ENCODE data around the gene ARID3A.
"Not testable (repeated sequence)": the region's sequence is repeated elsewhere in the genome, so short reads cannot be mapped to it uniquely, and the experiment has no call there.

ARID3A gene

DNA sequence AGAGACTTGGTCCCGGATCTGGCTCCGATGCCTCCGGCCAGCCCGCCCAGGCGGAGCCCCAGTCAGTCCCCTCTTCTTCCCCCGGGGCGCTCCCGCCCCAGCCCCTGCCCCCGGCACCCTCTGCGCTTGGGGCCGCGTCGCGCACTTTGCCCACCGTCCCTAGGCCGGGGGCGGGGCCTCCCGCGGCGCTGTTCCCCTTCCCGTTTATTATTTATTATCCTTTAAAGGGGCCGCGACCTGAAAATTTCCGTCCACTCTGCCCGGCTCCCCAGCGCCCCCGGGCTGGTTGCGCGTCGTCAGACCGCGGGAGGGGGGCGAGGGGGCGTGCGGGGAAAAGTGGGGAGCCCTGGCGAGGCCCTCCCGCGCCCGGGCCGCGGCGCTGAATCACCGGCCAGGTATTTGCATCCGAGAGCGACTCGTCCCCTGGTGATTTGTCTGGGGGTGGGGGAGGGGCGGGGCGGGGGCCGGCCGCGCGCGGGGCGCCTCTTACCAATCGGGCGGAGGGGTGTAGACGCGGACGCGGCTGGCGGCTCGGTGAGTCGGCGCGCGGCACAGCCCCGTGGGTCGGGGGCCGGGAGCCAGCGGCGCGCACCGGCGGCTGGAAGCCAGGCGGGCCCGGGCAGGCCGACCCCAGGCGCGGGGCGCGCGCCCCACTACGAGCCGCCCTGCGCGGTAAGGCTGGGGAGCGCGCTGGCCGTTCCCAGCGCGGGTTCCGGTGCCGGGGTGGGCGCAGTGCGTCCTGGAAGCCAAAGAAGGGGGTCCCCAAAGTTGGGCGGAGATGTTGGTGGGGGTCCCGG is at the start of gene ARID3A:
TSS of gene ARID3A (plus strand) at position 510 of the 797 bp plus-strand sequence. CDS start 3,494 bp downstream, outside the sequence.
- peak; percentile 87 for DNase-seq

DNA sequence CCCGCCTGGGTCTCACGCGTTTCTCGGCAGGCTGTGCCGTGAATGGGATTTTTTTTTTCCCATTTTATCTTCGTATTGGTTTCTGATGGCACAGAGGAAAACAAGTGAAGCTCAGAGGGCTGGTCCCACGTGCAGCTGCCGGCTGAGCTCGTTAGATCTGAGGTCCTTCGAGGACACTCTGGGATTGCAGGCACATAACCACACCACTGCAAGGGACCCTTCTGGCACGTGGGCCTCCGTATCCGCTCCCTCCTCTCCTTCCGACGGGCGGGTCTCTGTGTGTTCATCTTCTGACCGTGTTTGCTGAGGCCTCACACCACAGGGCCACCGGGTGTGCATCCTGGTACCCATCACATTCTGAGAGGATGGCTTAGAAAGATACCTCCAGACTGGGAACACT is 49.7 kb upstream of the ARID3A start:
- no peak for DNase-seq

- no peak for DNase-seq
These were observed 49.0 kb upstream of the ARID3A start for GRCh38 chr19:876780-877314.

GRCh38 chr19:877992-878660 is 47.7 kb upstream of the ARID3A start:
- DNase-seq: not testable (repeated sequence)

DNA sequence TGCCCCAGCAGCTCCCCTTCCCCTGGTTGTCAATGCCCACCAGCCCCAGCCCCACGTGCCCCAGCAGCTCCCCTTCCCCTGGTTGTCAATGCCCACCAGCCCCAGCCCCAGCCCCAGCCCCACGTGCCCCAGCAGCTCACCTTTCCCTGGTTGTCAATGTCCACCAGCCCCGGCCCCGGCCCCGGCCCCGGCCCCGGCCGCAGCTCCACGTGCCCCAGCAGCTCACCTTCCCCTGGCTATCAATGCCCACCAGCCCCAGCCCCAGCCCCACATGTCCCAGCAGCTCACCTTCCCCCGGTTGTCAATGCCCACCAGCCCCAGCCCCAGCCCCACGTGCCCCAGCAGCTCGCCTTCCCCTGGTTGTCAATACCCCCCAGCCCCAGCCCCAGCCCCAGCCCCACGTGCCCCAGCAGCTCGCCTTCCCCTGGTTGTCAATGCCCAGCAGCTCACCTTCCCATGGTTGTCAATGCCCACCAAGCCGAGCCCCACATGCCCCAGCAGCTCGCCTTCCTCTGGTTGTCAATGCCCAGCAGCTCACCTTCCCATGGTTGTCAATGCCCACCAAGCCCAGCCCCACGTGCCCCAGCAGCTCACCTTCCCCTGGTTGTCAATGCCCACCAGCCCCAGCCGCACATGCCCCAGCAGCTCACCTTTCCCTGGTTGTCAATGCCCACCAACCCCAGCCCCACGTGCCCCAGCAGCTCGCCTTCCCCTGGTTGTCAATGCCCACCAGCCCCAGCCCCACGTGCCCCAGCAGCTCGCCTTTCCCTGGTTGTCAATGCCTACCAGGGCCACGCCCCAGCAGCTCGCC is 46.9 kb upstream of the ARID3A start:
- DNase-seq: not testable (repeated sequence)

GRCh38 chr19:879711-880438 is 46.0 kb upstream of the ARID3A start:
- DNase-seq: no peak

- DNase-seq: no peak
These were observed 44.3 kb upstream of the ARID3A start for GRCh38 chr19:881385-882071.

DNA sequence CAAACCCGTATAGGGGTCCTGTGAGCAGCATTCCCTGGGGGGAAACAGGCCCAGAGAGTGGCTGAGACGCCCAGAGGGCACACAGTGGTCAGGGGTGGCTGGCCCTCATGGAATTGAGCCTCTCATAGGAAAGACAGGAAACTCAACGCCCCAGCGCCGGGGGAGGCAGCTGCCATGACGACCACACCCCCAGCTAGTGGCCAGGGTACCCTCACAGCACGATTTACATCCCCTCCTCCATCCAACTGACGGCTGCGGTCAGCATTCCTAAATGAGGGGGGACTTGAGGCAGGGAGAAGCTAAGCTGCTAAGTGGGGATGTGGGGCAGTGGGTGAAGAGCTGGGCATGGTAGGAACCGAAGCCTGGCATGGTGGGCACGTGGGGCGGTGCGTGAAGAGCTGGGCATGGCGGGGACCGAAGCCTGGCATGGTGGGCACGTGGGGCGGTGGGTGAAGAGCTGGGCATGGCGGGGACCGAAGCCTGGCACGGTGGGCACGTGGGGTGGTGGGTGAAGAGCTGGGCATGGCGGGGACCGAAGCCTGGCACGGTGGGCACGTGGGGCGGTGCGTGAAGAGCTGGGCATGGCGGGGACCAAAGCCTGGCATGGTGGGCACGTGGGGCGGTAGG is 42.9 kb upstream of the ARID3A start:
- no peak for DNase-seq

DNA sequence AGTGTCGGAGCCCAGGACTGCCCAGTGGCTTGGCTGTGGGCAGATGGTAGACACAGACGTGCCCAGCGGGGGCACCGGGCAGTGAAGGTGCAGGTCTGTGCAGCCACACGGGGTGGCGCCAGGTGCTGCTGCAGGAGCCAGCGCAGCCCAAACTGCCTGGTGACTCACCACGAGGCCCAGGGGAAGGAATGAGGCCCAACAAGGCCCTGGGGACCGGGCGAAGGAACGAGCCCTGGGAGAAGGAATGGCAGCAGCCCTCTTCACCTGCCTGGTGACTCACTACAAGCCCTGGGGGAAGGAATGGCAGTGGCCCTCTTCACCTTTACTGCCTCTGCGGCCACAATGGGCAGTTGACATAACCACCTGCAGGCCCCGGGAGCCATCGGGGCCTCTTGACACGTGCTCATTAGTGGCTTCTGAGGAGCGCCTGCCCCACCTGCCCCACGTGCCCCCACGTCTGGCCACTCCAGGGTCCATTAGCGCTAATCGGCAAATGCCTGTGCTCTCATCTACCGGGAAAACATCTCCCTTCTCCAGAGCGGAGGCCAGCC is 42.1 kb upstream of the ARID3A start:
- DNase-seq: no peak

GRCh38 chr19:884420-885211 is 41.2 kb upstream of the ARID3A start:
- no peak for DNase-seq

- no peak for DNase-seq
These were observed 40.2 kb upstream of the ARID3A start for GRCh38 chr19:885536-886224.

DNA sequence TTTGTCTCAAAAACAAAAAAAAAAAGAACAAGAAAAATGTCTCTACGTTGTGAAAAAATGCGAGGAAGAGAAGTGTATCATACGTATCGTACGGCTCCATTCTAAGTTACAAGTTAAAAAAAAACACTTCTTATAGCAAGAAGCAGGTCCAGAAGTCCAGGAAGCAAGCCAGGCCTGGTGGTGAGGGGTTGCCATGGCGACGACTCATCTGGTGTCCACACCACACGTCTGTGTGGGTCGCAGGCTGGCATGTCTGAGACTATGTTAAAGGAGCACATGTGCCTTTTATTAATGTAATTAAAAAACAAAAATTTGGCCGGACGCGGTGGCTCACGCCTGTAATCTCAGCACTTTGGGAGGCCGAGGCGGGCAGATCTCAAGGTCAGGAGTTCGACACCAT is 38.8 kb upstream of the ARID3A start:
- no peak for DNase-seq

- DNase-seq: no peak
These were observed 38.2 kb upstream of the ARID3A start for GRCh38 chr19:887599-887998.

DNA sequence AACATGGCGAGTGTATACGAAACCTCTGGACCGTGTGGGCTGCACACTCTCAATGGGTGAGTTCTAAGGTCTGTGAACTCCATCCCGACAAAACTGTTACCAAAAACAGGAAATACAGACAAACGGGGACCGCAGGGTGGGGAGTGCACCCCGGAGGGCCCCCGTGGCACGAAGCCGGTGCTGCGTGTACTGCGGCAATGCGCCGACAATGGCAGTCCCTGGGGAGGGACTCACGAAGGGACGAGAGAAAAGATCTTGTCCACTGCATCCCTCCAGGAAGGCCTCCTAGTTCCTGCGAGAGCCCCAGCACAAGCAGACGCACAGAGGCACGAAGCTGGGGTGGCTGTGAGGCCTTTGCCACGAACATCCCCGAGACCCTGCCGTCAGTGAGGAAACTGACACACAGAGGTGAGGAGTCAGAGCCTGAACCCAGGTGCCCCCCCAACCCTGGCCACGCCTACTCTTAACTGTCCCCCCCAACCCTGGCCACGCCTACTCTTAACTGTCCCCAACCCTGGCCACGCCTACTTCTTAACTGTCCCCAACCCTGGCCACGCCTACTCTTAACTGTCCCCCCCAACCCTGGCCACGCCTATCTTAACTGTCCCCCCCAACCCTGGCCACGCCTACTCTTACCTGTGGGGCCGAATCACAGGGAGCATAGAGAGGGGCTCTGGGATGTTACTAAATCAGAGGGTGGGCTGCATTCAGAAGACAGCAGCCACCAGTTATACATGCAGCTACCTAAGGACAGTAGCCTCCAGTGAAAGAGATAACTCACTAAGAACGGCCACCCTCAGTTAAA is 37.1 kb upstream of the ARID3A start:
- no peak for DNase-seq

DNA sequence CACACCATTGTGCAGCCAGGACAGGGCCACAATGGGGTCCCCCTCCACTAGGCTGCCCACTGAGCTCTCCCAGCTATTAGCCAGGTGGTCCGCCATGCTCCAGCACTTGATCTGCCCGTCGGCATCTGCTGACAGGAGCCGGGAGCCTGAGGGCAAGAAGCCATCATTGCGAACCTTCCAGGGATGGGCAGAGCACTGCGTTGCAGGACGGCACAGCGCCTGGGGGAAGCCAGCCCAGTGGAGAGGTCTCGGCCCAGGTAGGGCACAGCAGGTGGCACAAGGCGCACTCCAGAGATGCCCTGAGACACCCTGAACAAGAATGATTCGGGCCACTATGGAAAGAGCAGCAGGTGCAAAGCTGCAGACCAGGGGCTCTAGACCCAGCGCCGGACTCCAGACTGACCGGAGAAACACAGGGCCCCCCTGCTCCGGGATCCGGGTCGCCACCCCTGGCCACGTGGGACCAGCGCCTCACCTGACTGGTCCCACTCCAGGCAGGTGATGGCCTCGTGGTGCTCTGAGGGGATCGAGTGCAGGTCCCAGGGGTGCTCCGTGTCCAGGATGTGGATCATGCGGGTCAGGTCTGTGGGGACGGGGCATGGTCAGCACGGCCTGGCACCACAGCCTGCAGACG is 36.1 kb upstream of the ARID3A start:
- DNase-seq: no peak

DNA sequence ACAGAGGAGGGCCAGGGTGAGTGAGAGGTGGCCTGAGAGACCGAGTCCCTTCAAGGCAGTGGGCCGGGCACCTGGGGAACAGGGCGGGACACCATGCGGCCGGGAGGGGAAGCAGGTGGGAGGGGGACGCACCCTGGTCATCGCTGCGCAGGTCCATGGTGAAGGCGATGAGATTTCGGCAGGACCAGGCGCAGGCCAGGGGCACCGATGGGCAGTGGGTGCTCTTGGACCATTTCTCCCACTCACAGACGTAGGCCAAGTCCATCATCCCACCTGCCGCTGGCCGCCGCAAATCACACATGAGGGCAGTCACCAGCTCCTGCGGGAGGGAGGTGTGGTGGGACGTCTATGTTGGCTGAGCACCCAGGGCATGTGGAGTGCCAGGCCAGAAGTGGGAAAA is 35.0 kb upstream of the ARID3A start:
- no peak for DNase-seq

DNA sequence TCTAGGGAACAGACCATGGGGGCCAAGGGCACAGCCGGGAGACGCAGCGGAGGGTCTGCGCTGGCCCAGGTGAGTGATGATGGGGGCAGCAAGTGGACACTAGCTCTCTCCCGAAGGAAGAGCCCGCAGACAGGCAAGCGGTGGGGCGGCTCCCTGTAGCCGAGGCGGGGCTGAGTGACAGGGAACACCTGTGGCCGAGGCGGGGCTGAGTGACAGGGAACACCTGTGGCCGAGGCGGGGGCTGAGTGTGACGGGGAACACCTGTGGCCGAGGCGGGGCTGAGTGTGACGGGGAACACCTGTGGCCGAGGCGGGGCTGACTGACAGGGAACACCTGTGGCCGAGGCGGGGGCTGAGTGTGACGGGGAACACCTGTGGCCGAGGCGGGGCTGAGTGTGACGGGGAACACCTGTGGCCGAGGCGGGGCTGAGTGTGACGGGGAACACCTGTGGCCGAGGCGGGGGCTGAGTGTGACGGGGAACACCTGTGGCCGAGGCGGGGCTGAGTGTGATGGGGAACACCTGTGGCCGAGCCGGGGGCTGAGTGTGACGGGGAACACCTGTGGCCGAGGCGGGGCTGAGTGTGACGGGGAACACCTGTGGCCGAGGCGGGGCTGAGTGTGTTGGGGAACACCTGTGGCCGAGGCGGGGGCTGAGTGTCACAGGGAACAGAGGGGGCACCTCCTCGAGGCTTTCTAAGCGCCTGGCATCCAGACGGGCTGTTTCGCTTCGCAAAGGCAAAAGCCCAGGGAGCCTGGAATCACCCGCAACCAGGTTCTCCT is 34.2 kb upstream of the ARID3A start:
- DNase-seq: not testable (repeated sequence)

Data from GF-D8 (cell line).